Endodermal cell (in vitro differentiated cells): ENCODE results near the gene CHPF. TPM values are rescaled to one million over a fixed set of nuclear protein-coding genes. Genes with fewer than 3 reads are reported as not detected.
A peak's percentile ranks its signal among the peaks of the same experiment; 100 is the strongest.

Source experiments
- DNase-seq: peaks from one replicate; pipeline ENCODE4 v3.0.0-alpha.2; 2017
- H3K27ac ChIP-seq: 2 replicates; pipeline ENCODE4 v1.5.1; 2013; ENCODE audit warnings: mild to moderate bottlenecking, low read depth, low read length, moderate library complexity
- H3K27me3 ChIP-seq: 2 replicates; pipeline ENCODE4 v1.6.1; 2013; ENCODE audit warnings: mild to moderate bottlenecking, low read length, moderate library complexity; ENCODE audit not compliant: insufficient read depth, control insufficient read depth, poor library complexity, severe bottlenecking
- H3K36me3 ChIP-seq: 2 replicates; pipeline ENCODE4 v1.7.0; 2013; ENCODE audit warnings: mild to moderate bottlenecking, low read length, moderate library complexity; ENCODE audit not compliant: control insufficient read depth, insufficient read depth
- H3K4me1 ChIP-seq: one replicate; pipeline ENCODE4 v1.7.0; 2013; ENCODE audit warnings: low read length; ENCODE audit not compliant: control insufficient read depth, insufficient read depth
- H3K4me3 ChIP-seq: 2 replicates; pipeline ENCODE4 v1.5.1; 2013; ENCODE audit warnings: mild to moderate bottlenecking, low read length, moderate library complexity
- H3K9ac ChIP-seq: 2 replicates; pipeline ENCODE4 v1.6.1; 2013; ENCODE audit warnings: mild to moderate bottlenecking, low read length, moderate library complexity; ENCODE audit not compliant: poor library complexity, severe bottlenecking; ENCODE audit errors: extremely low read depth
- H3K9me3 ChIP-seq: 2 replicates; pipeline ENCODE4 v1.6.1; 2013; ENCODE audit warnings: mild to moderate bottlenecking, low read length, moderate library complexity; ENCODE audit not compliant: control insufficient read depth
- H3K27ac Mint-ChIP-seq: 2 replicates; pipeline ENCODE4 v1.8.0; 2020; ENCODE audit warnings: mixed read lengths
- H3K27me3 Mint-ChIP-seq: 2 replicates; pipeline ENCODE4 v1.8.0; 2021; ENCODE audit warnings: mild to moderate bottlenecking, mixed read lengths; ENCODE audit not compliant: insufficient read depth
- H3K36me3 Mint-ChIP-seq: 2 replicates; pipeline ENCODE4 v1.8.0; 2020; ENCODE audit warnings: low read depth, mixed read lengths
- H3K4me1 Mint-ChIP-seq: 2 replicates; pipeline ENCODE4 v1.8.0; 2020; ENCODE audit warnings: mixed read lengths
- H3K4me3 Mint-ChIP-seq: 2 replicates; pipeline ENCODE4 v1.8.0; 2020; ENCODE audit warnings: mild to moderate bottlenecking, moderate library complexity, mixed read lengths
- H3K9me3 Mint-ChIP-seq: 2 replicates; pipeline ENCODE4 v1.8.0; 2020; ENCODE audit warnings: mild to moderate bottlenecking, mixed read lengths
- WGBS, 2 experiments: methylation state at CpG; one replicate each; pipeline versions ENCODE4 v1.1.5 to v1.1.7; 2013; ENCODE audit warnings: missing lambda C conversion rate in 2 of 2, mixed read lengths in 1 of 2; ENCODE audit not compliant: insufficient coverage in 1 of 2, insufficient read length in 1 of 2; 5-methylcytosine and 5-hydroxymethylcytosine counted together
- total RNA-seq, 2 donors: library from RNA; stranded (reverse); fragmentation: NEBNext Ultra II Directional in 1 of 2; extraction: Animal tissue kit (Norgen Biotek cat#: 25700) in 1 of 2; gene quantifications; 2 replicates in 1 of 2; 3 replicates in 1 of 2; pipeline ENCODE4 v1.2.1, GENCODE V29; 2021
- TF ChIP-seq, protein P1 (sequence below): fragments of 200-600 bp; sonication (generic); conservative IDR thresholded peaks from 2 replicates; pipeline ENCODE4 v1.5.0; 2021; ENCODE audit warnings: antibody characterized with exemption, mild to moderate bottlenecking

The CHPF gene
- total RNA-seq, 2 donors from 2014 or later, result 51.2 to 54.0 TPM

DNA sequence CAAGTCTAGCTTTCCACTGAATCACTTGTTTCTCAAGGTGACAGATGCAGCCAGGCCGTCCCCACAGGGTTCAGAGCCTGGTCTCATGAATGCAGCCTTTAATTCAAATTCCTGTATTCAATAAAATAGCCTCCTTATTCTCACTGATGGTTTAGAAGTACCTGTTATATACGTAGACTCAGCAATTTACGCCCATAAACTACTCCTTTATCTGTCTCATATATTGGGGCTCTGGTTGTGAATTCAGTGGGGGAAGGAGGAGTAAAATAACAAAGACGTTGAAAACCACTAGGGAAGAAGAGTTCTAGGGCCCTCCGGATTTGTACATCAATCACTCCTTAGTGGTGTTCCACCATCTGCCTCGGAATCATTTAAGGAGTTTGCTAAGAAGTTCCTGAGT, 26.0 kb upstream of the CHPF start:
- H3K27ac ChIP-seq, result no peak overlapping the region
- H3K9me3 ChIP-seq, result no peaks in the 10 kb centered on the region
- H3K27ac Mint-ChIP-seq, result no peak overlapping the region
- no peaks in the 10 kb centered on the region for H3K9me3 Mint-ChIP-seq
- 69 to 87% methylated on average over 4 to 6 of the region's 6 CpGs for WGBS, 2 experiments
- H3K27me3 ChIP-seq, result no peaks in the 10 kb centered on the region
- peaks cover 25% of the 10 kb centered on the region for H3K4me1 Mint-ChIP-seq
- H3K4me3 Mint-ChIP-seq, result peak overlapping the region; percentile 63
- H3K4me3 ChIP-seq, result peak overlapping the region; percentile 73
- no peaks in the 10 kb centered on the region for H3K4me1 ChIP-seq
- H3K27me3 Mint-ChIP-seq, result peaks cover 2% of the 10 kb centered on the region
- H3K36me3 Mint-ChIP-seq, result peaks cover 44% of the 10 kb centered on the region
- no peak overlapping the region for H3K9ac ChIP-seq
- TF ChIP-seq, protein P1, sequence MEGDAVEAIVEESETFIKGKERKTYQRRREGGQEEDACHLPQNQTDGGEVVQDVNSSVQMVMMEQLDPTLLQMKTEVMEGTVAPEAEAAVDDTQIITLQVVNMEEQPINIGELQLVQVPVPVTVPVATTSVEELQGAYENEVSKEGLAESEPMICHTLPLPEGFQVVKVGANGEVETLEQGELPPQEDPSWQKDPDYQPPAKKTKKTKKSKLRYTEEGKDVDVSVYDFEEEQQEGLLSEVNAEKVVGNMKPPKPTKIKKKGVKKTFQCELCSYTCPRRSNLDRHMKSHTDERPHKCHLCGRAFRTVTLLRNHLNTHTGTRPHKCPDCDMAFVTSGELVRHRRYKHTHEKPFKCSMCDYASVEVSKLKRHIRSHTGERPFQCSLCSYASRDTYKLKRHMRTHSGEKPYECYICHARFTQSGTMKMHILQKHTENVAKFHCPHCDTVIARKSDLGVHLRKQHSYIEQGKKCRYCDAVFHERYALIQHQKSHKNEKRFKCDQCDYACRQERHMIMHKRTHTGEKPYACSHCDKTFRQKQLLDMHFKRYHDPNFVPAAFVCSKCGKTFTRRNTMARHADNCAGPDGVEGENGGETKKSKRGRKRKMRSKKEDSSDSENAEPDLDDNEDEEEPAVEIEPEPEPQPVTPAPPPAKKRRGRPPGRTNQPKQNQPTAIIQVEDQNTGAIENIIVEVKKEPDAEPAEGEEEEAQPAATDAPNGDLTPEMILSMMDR, result no peak
- DNase-seq, result no peak
- H3K36me3 ChIP-seq, result peaks cover 13% of the 10 kb centered on the region

DNA sequence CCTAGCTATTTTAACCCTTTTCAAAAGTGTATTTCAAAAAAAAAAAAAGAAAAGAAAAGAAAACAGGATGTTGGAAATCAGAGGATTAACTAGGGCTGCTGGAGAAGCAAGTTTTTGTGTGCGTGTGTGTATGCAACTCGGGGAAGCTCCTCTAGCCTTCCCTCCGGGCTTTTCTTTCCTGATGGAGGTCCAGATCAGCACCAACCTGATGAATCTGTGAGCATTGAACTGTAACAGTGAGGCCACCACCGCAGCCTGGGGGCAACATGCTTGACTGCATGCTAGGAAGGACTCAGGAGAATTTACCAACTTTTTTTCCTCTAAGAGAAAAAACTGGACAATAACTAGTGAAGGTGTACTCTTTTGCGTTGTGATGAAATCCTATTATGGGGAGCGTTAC, 25.4 kb upstream of the CHPF start:
- no peaks in the 10 kb centered on the region for H3K4me1 ChIP-seq
- TF ChIP-seq, protein P1, result no peak
- no peaks in the 10 kb centered on the region for H3K27me3 ChIP-seq
- H3K9me3 Mint-ChIP-seq, result no peaks in the 10 kb centered on the region
- H3K4me3 Mint-ChIP-seq, result peak overlapping the region; percentile 63
- peak; percentile 44 for DNase-seq
- H3K36me3 Mint-ChIP-seq, result peaks cover 49% of the 10 kb centered on the region
- 90 to 98% methylated on average over 5 to 6 of the region's 6 CpGs for WGBS, 2 experiments
- peaks cover 25% of the 10 kb centered on the region for H3K4me1 Mint-ChIP-seq
- H3K27ac Mint-ChIP-seq, result no peak overlapping the region
- no peak overlapping the region for H3K27ac ChIP-seq
- H3K9me3 ChIP-seq, result no peaks in the 10 kb centered on the region
- peaks cover 13% of the 10 kb centered on the region for H3K36me3 ChIP-seq
- H3K4me3 ChIP-seq, result no peak overlapping the region
- peaks cover 2% of the 10 kb centered on the region for H3K27me3 Mint-ChIP-seq
- no peak overlapping the region for H3K9ac ChIP-seq

DNA sequence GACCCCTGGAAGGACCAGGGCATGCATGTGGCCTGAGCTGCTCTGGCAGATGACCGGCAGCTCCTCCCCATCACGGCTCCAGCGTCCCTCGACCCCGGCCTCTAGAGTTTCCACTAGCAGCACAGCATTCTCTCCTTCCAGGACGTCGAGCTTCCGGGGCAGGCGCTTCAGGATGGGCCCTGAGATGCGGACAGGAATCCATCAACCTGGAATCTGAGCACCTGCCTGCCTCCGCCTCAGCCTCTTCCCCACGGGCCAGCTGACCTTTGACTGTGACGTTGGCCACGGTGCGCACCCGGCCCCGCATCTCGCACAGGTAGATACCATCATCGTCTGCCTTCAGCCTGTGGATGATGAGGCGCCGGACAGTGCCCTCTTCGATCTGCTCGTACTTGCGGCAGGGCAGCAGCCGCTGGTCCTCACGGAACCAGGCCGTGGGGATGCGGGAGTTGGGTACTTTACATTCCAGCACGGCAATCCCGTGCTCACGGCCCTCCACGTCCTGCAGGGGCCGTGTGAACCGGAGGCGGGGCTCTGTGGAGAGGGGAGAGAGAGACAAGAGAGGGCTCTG, 24.3 kb upstream of the CHPF start:
- Histone ChIP-seq H3K27me3 (no peaks in the 10 kb centered on the region), H3K36me3 (peaks cover 13% of the 10 kb centered on the region), H3K4me3 (no peak overlapping the region), H3K9ac (no peak overlapping the region), H3K9me3 (no peaks in the 10 kb centered on the region), H3K4me1 (no peaks in the 10 kb centered on the region), H3K27ac (no peak overlapping the region)
- Mint-ChIP-seq H3K27ac (no peak overlapping the region), H3K36me3 (peaks cover 57% of the 10 kb centered on the region), H3K9me3 (no peaks in the 10 kb centered on the region), H3K27me3 (peaks cover 2% of the 10 kb centered on the region), H3K4me1 (peaks cover 31% of the 10 kb centered on the region), H3K4me3 (no peak overlapping the region)
- 92 to 95% methylated on average over 34 to 35 of the region's 35 CpGs for WGBS, 2 experiments
- TF ChIP-seq, protein P1, result no peak
- no peak for DNase-seq
